ENCODE measurements around the gene C1QTNF9.
"Not testable (repeated sequence)": the region's sequence is repeated elsewhere in the genome, so short reads cannot be mapped to it uniquely, and the experiment has no call there.

C1QTNF9 gene

GRCh38 chr13:24292481-24292880 is 16.9 kb upstream of the C1QTNF9 start:
- Mint-ChIP-seq H3K27ac (no peak overlapping the region), H3K4me1 (ENCODE audit: low read depth) (no peaks in the 10 kb centered on the region), H3K9me3 (no peaks in the 10 kb centered on the region), H3K36me3 (ENCODE audit: low read depth) (peaks cover 73% of the 10 kb centered on the region), H3K27me3 (ENCODE audit: low read depth) (no peaks in the 10 kb centered on the region), H3K4me3 (no peak overlapping the region)
- no peak for DNase-seq (ENCODE audit: low spot score)

GRCh38 chr13:24293746-24294145 is 15.6 kb upstream of the C1QTNF9 start:
- no peak overlapping the region for H3K27ac Mint-ChIP-seq
- no peaks in the 10 kb centered on the region for H3K9me3 Mint-ChIP-seq
- H3K4me1 Mint-ChIP-seq (ENCODE audit: low read depth), result no peaks in the 10 kb centered on the region
- H3K4me3 Mint-ChIP-seq, result no peak overlapping the region
- DNase-seq (ENCODE audit: low spot score), result no peak
- H3K36me3 Mint-ChIP-seq (ENCODE audit: low read depth), result peaks cover 80% of the 10 kb centered on the region
- no peaks in the 10 kb centered on the region for H3K27me3 Mint-ChIP-seq (ENCODE audit: low read depth)

GRCh38 chr13:24299488-24300114 is 9.8 kb upstream of the C1QTNF9 start:
- no peaks in the 10 kb centered on the region for H3K4me1 Mint-ChIP-seq (ENCODE audit: low read depth)
- no peak overlapping the region for H3K27ac Mint-ChIP-seq

GRCh38 chr13:24301434-24301833 is 7.9 kb upstream of the C1QTNF9 start:
- Mint-ChIP-seq H3K36me3 (ENCODE audit: low read depth) (peaks cover 60% of the 10 kb centered on the region), H3K27ac (no peak overlapping the region)

More at GRCh38 chr13:24299488-24300114, 9.8 kb upstream of the C1QTNF9 start:
- no peak for DNase-seq (ENCODE audit: low spot score)
- Mint-ChIP-seq H3K27me3 (ENCODE audit: low read depth) (no peaks in the 10 kb centered on the region), H3K4me3 (no peak overlapping the region), H3K36me3 (ENCODE audit: low read depth) (peaks cover 68% of the 10 kb centered on the region), H3K9me3 (no peaks in the 10 kb centered on the region)

GRCh38 chr13:24301911-24302310 is 7.5 kb upstream of the C1QTNF9 start:
- Mint-ChIP-seq H3K27ac (no peak overlapping the region), H3K27me3 (ENCODE audit: low read depth) (no peaks in the 10 kb centered on the region), H3K4me1 (ENCODE audit: low read depth) (no peaks in the 10 kb centered on the region), H3K9me3 (no peaks in the 10 kb centered on the region), H3K36me3 (ENCODE audit: low read depth) (peaks cover 55% of the 10 kb centered on the region), H3K4me3 (no peak overlapping the region)
- no peak for DNase-seq (ENCODE audit: low spot score)

More at GRCh38 chr13:24301434-24301833, 7.9 kb upstream of the C1QTNF9 start:
- H3K4me3 Mint-ChIP-seq, result no peak overlapping the region
- no peak for DNase-seq (ENCODE audit: low spot score)
- H3K27me3 Mint-ChIP-seq (ENCODE audit: low read depth), result no peaks in the 10 kb centered on the region
- H3K9me3 Mint-ChIP-seq, result no peaks in the 10 kb centered on the region
- no peaks in the 10 kb centered on the region for H3K4me1 Mint-ChIP-seq (ENCODE audit: low read depth)

- Mint-ChIP-seq H3K4me1 (ENCODE audit: low read depth) (no peaks in the 10 kb centered on the region), H3K9me3 (no peaks in the 10 kb centered on the region), H3K36me3 (ENCODE audit: low read depth) (peaks cover 31% of the 10 kb centered on the region), H3K27me3 (ENCODE audit: low read depth) (no peaks in the 10 kb centered on the region), H3K27ac (no peak overlapping the region), H3K4me3 (no peak overlapping the region)
- no peak for DNase-seq (ENCODE audit: low spot score)
Observed at GRCh38 chr13:24304620-24305019, 4.8 kb upstream of the C1QTNF9 start.

- no peaks in the 10 kb centered on the region for H3K4me1 Mint-ChIP-seq (ENCODE audit: low read depth)
- H3K9me3 Mint-ChIP-seq, result no peaks in the 10 kb centered on the region
- no peak for DNase-seq (ENCODE audit: low spot score)
- peaks cover 20% of the 10 kb centered on the region for H3K36me3 Mint-ChIP-seq (ENCODE audit: low read depth)
- no peak overlapping the region for H3K27ac Mint-ChIP-seq
- no peaks in the 10 kb centered on the region for H3K27me3 Mint-ChIP-seq (ENCODE audit: low read depth)
- no peak overlapping the region for H3K4me3 Mint-ChIP-seq
Observed at GRCh38 chr13:24306632-24307031, 2.7 kb upstream of the C1QTNF9 start.

GRCh38 chr13:24307211-24308067 is 1.9 kb upstream of the C1QTNF9 start:
- Mint-ChIP-seq H3K4me1 (ENCODE audit: low read depth) (no peaks in the 10 kb centered on the region), H3K27me3 (ENCODE audit: low read depth) (no peaks in the 10 kb centered on the region), H3K9me3 (no peaks in the 10 kb centered on the region), H3K27ac (no peak overlapping the region), H3K4me3 (no peak overlapping the region), H3K36me3 (ENCODE audit: low read depth) (peaks cover 15% of the 10 kb centered on the region)
- DNase-seq (ENCODE audit: low spot score), result no peak

- Mint-ChIP-seq H3K4me1 (ENCODE audit: low read depth) (no peaks in the 10 kb centered on the region), H3K27ac (no peak overlapping the region), H3K4me3 (no peak overlapping the region), H3K9me3 (no peaks in the 10 kb centered on the region), H3K27me3 (ENCODE audit: low read depth) (no peaks in the 10 kb centered on the region), H3K36me3 (ENCODE audit: low read depth) (peaks cover 12% of the 10 kb centered on the region)
- DNase-seq (ENCODE audit: low spot score), result no peak
Observed at GRCh38 chr13:24308068-24308445, 1.3 kb upstream of the C1QTNF9 start.

GRCh38 chr13:24308488-24309020 is 826 bp upstream of the C1QTNF9 start:
- Mint-ChIP-seq H3K4me3 (no peak overlapping the region), H3K27me3 (ENCODE audit: low read depth) (no peaks in the 10 kb centered on the region), H3K4me1 (ENCODE audit: low read depth) (no peaks in the 10 kb centered on the region), H3K36me3 (ENCODE audit: low read depth) (peaks cover 7% of the 10 kb centered on the region), H3K27ac (no peak overlapping the region), H3K9me3 (no peaks in the 10 kb centered on the region)
- no peak for DNase-seq (ENCODE audit: low spot score)

- H3K9me3 Mint-ChIP-seq, result no peaks in the 10 kb centered on the region
- no peaks in the 10 kb centered on the region for H3K4me1 Mint-ChIP-seq (ENCODE audit: low read depth)
- H3K27me3 Mint-ChIP-seq (ENCODE audit: low read depth), result peaks cover 3% of the 10 kb centered on the region
- H3K36me3 Mint-ChIP-seq (ENCODE audit: low read depth), result no peaks in the 10 kb centered on the region
- H3K4me3 Mint-ChIP-seq, result no peak overlapping the region
- H3K27ac Mint-ChIP-seq, result no peak overlapping the region
- no peak for DNase-seq (ENCODE audit: low spot score)
Observed at GRCh38 chr13:24313439-24313838, 4.1 kb downstream of the C1QTNF9 start.

GRCh38 chr13:24317835-24318234 is 8.5 kb downstream of the C1QTNF9 start:
- H3K9me3 Mint-ChIP-seq; H3K4me3 Mint-ChIP-seq; H3K27ac Mint-ChIP-seq; H3K27me3 Mint-ChIP-seq (ENCODE audit: low read depth); H3K4me1 Mint-ChIP-seq (ENCODE audit: low read depth); DNase-seq (ENCODE audit: low spot score); H3K36me3 Mint-ChIP-seq (ENCODE audit: low read depth): not testable (repeated sequence)

- H3K27me3 Mint-ChIP-seq (ENCODE audit: low read depth); H3K36me3 Mint-ChIP-seq (ENCODE audit: low read depth); H3K27ac Mint-ChIP-seq; H3K4me3 Mint-ChIP-seq; H3K4me1 Mint-ChIP-seq (ENCODE audit: low read depth); H3K9me3 Mint-ChIP-seq; DNase-seq (ENCODE audit: low spot score): not testable (repeated sequence)
Observed at GRCh38 chr13:24318878-24319277, 9.5 kb downstream of the C1QTNF9 start.

- H3K27ac Mint-ChIP-seq; H3K4me1 Mint-ChIP-seq (ENCODE audit: low read depth); H3K9me3 Mint-ChIP-seq; H3K36me3 Mint-ChIP-seq (ENCODE audit: low read depth); H3K27me3 Mint-ChIP-seq (ENCODE audit: low read depth); H3K4me3 Mint-ChIP-seq; DNase-seq (ENCODE audit: low spot score): not testable (repeated sequence)
Observed at GRCh38 chr13:24319641-24320040, 10.3 kb downstream of the C1QTNF9 start.

Measured in T-helper 2 cell treated with Interferon-gamma antibody and Interleukin-4, amounts not matched to agents 5 μg/mL and 100 μg/mL, for 36 hours (primary cell).